HG03565 (cell line): ENCODE measurements around the gene KLHDC7B.

Experiments
- ATAC-seq: cut with Tn5 transposase; IDR thresholded peaks from one replicate; pipeline ENCODE4 v1.9.1; 2021; ENCODE audit warnings: mild to moderate bottlenecking, moderate library complexity; ENCODE audit not compliant: unreplicated experiment

KLHDC7B gene

GRCh38 chr22:50545522-50546325 lies at the start of gene KLHDC7B:
TSS of gene KLHDC7B (plus strand) at chr22:50545899. CDS start at chr22:50546244, 345 bp downstream.
- ATAC-seq = no peak

GRCh38 chr22:50497093-50497492 lies 48.6 kb upstream of the KLHDC7B start:
- no peak for ATAC-seq

- no peak for ATAC-seq
Observed at GRCh38 chr22:50498322-50498890, 47.3 kb upstream of the KLHDC7B start.

GRCh38 chr22:50500452-50500851 lies 45.2 kb upstream of the KLHDC7B start:
- ATAC-seq = no peak

- no peak for ATAC-seq
Observed at GRCh38 chr22:50502096-50502495, 43.6 kb upstream of the KLHDC7B start.

GRCh38 chr22:50502628-50503474 lies 42.8 kb upstream of the KLHDC7B start:
- ATAC-seq = no peak

GRCh38 chr22:50503475-50504145 lies 42.1 kb upstream of the KLHDC7B start:
- no peak for ATAC-seq

GRCh38 chr22:50504369-50505211 lies 41.1 kb upstream of the KLHDC7B start:
- no peak for ATAC-seq

GRCh38 chr22:50505276-50505775 lies 40.4 kb upstream of the KLHDC7B start:
- no peak for ATAC-seq

GRCh38 chr22:50505776-50506610 lies 39.7 kb upstream of the KLHDC7B start:
- no peak for ATAC-seq

GRCh38 chr22:50506611-50507420 lies 38.9 kb upstream of the KLHDC7B start:
- ATAC-seq = no peak

GRCh38 chr22:50507421-50507990 lies 38.2 kb upstream of the KLHDC7B start, which contains the start of gene LMF2:
TSS of gene LMF2 (minus strand) at chr22:50507702. CDS start at chr22:50507675, 27 bp downstream.
- peak; percentile 33 for ATAC-seq

- ATAC-seq = peak; percentile 72
Observed at GRCh38 chr22:50507991-50508884, 37.5 kb upstream of the KLHDC7B start, which contains the start of gene NCAPH2. TSS of gene NCAPH2 (plus strand) at chr22:50508224. CDS start at chr22:50508338, 114 bp downstream.

- no peak for ATAC-seq
Observed at GRCh38 chr22:50508897-50509296, 36.8 kb upstream of the KLHDC7B start.

- no peak for ATAC-seq
Observed at GRCh38 chr22:50513175-50513574, 32.5 kb upstream of the KLHDC7B start.

- ATAC-seq = no peak
Observed at GRCh38 chr22:50516068-50516467, 29.6 kb upstream of the KLHDC7B start.

GRCh38 chr22:50516891-50517290 lies 28.8 kb upstream of the KLHDC7B start:
- no peak for ATAC-seq
